GM19023 (cell line): ENCODE data around the gene COL9A3.

ENCODE experiments used
- ATAC-seq: cut with Tn5 transposase; IDR thresholded peaks from one replicate; pipeline ENCODE4 v1.9.1; 2021; ENCODE audit warnings: mild to moderate bottlenecking, moderate library complexity; ENCODE audit not compliant: unreplicated experiment

COL9A3 gene

GRCh38 chr20:62796699-62797491 is 20.0 kb upstream of the COL9A3 start:
- no peak for ATAC-seq

GRCh38 chr20:62797671-62798532 is 18.9 kb upstream of the COL9A3 start:
- no peak for ATAC-seq

- no peak for ATAC-seq
Measured at GRCh38 chr20:62799036-62799435, 17.8 kb upstream of the COL9A3 start.

- no peak for ATAC-seq
Measured at GRCh38 chr20:62799459-62799858, 17.4 kb upstream of the COL9A3 start.

- no peak for ATAC-seq
Measured at GRCh38 chr20:62799873-62800272, 17.0 kb upstream of the COL9A3 start.

GRCh38 chr20:62800314-62801259 is 16.3 kb upstream of the COL9A3 start:
- ATAC-seq, result no peak

GRCh38 chr20:62801284-62802010 is 15.4 kb upstream of the COL9A3 start:
- no peak for ATAC-seq

- ATAC-seq, result no peak
Measured at GRCh38 chr20:62802026-62802712, 14.7 kb upstream of the COL9A3 start.

GRCh38 chr20:62804021-62804626 is 12.7 kb upstream of the COL9A3 start:
- ATAC-seq, result no peak

- peak; percentile 51 for ATAC-seq
Measured at GRCh38 chr20:62804627-62805154, 12.2 kb upstream of the COL9A3 start, which contains the start of gene OGFR. Gene OGFR, plus strand, starts transcription at chr20:62804835. Its CDS starts 25 bp downstream, at chr20:62804860.

- ATAC-seq, result peak; percentile 25
Measured at GRCh38 chr20:62805155-62805710, 11.6 kb upstream of the COL9A3 start.

GRCh38 chr20:62805711-62806382 is 11.0 kb upstream of the COL9A3 start:
- ATAC-seq, result no peak

GRCh38 chr20:62806383-62807050 is 10.3 kb upstream of the COL9A3 start:
- no peak for ATAC-seq

- ATAC-seq, result no peak
Measured at GRCh38 chr20:62807444-62808210, 9.2 kb upstream of the COL9A3 start.

GRCh38 chr20:62808211-62808865 is 8.5 kb upstream of the COL9A3 start:
- ATAC-seq, result no peak
